Measurements from ENCODE around the gene KRT73. TPM values are rescaled to one million over a fixed set of nuclear protein-coding genes. Genes with fewer than 3 reads are reported as not detected.

The KRT73 gene
- total RNA-seq, 2 experiments from 2014 or later, result 67.2 to 69.7 TPM

GRCh38 chr12:52659951-52660350 lies 41.6 kb upstream of the KRT73 start:
- TF ChIP-seq CTCF (IDR thresholded peaks at IDR 0.05), result no peak
- Mint-ChIP-seq H3K36me3 (ENCODE audit: low read depth) (no peaks in the 10 kb centered on the region), H3K4me1 (ENCODE audit: low read depth) (peaks cover 32% of the 10 kb centered on the region), H3K27ac (no peak overlapping the region), H3K27me3 (no peaks in the 10 kb centered on the region), H3K9me3 (no peaks in the 10 kb centered on the region), H3K4me3 (no peak overlapping the region)
- Histone ChIP-seq H3K36me3 (ENCODE audit: insufficient read depth, low read length) (no peaks in the 10 kb centered on the region), H3K4me1 (ENCODE audit: insufficient read depth, low read length) (peaks cover 8% of the 10 kb centered on the region), H3K4me3 (ENCODE audit: low read length) (no peak overlapping the region), H3K27me3 (ENCODE audit: control insufficient read depth in 1 of 2, insufficient read depth in 2 of 2, low read length in 2 of 2) (no peaks in the 10 kb centered on the region), H3K9me3 (ENCODE audit: control insufficient read depth in 1 of 2, insufficient read depth in 1 of 2, low read length in 2 of 2) (no peaks in the 10 kb centered on the region), H3K27ac (ENCODE audit: low read depth in 1 of 2, low read length in 2 of 2) (no peak overlapping the region)
- ChIA-PET CTCF (no interaction called here), POLR2A (no interaction called here)
- intact Hi-C loops (cut with DNase I, micrococcal nuclease), result no loop called here
- ATAC-seq (ENCODE audit: poor library complexity) (no peak), DNase-seq (no peak)

- H3K4me3 ChIP-seq (ENCODE audit: low read length), result no peak overlapping the region
- no peaks in the 10 kb centered on the region for H3K9me3 Mint-ChIP-seq
- no peaks in the 10 kb centered on the region for H3K27me3 Mint-ChIP-seq
- H3K36me3 ChIP-seq (ENCODE audit: insufficient read depth, low read length), result no peaks in the 10 kb centered on the region
- no peak for TF ChIP-seq CTCF (IDR thresholded peaks at IDR 0.05)
- ATAC-seq (ENCODE audit: poor library complexity) (no peak), DNase-seq (no peak)
- no peaks in the 10 kb centered on the region for H3K36me3 Mint-ChIP-seq (ENCODE audit: low read depth)
- no peak overlapping the region for H3K27ac ChIP-seq (ENCODE audit: low read depth in 1 of 2, low read length in 2 of 2)
- peaks cover 36% of the 10 kb centered on the region for H3K4me1 Mint-ChIP-seq (ENCODE audit: low read depth)
- H3K27me3 ChIP-seq (ENCODE audit: control insufficient read depth in 1 of 2, insufficient read depth in 2 of 2, low read length in 2 of 2), result no peaks in the 10 kb centered on the region
- intact Hi-C loops (cut with DNase I, micrococcal nuclease), result no loop called here
- H3K9me3 ChIP-seq (ENCODE audit: control insufficient read depth in 1 of 2, insufficient read depth in 1 of 2, low read length in 2 of 2), result no peaks in the 10 kb centered on the region
- no peak overlapping the region for H3K4me3 Mint-ChIP-seq
- CTCF ChIA-PET, result no interaction called here
- peaks cover 8% of the 10 kb centered on the region for H3K4me1 ChIP-seq (ENCODE audit: insufficient read depth, low read length)
- H3K27ac Mint-ChIP-seq, result no peak overlapping the region
- POLR2A ChIA-PET, result no interaction called here
Observed at GRCh38 chr12:52659395-52659794, 41.0 kb upstream of the KRT73 start.

GRCh38 chr12:52658196-52658595 lies 39.8 kb upstream of the KRT73 start:
- H3K36me3 ChIP-seq (ENCODE audit: insufficient read depth, low read length), result no peaks in the 10 kb centered on the region
- H3K4me3 ChIP-seq (ENCODE audit: low read length), result no peak overlapping the region
- ChIA-PET POLR2A (no interaction called here), CTCF (no interaction called here)
- H3K4me1 ChIP-seq (ENCODE audit: insufficient read depth, low read length), result peaks cover 8% of the 10 kb centered on the region
- Mint-ChIP-seq H3K36me3 (ENCODE audit: low read depth) (no peaks in the 10 kb centered on the region), H3K27ac (no peak overlapping the region), H3K9me3 (no peaks in the 10 kb centered on the region), H3K27me3 (no peaks in the 10 kb centered on the region), H3K4me3 (no peak overlapping the region), H3K4me1 (ENCODE audit: low read depth) (peaks cover 43% of the 10 kb centered on the region)
- ATAC-seq (ENCODE audit: poor library complexity) (no peak), DNase-seq (no peak)
- H3K27me3 ChIP-seq (ENCODE audit: control insufficient read depth in 1 of 2, insufficient read depth in 2 of 2, low read length in 2 of 2), result no peaks in the 10 kb centered on the region
- H3K27ac ChIP-seq (ENCODE audit: low read depth in 1 of 2, low read length in 2 of 2), result no peak overlapping the region
- intact Hi-C loops (cut with DNase I, micrococcal nuclease), result no loop called here
- no peak for TF ChIP-seq CTCF (IDR thresholded peaks at IDR 0.05)
- no peaks in the 10 kb centered on the region for H3K9me3 ChIP-seq (ENCODE audit: control insufficient read depth in 1 of 2, insufficient read depth in 1 of 2, low read length in 2 of 2)

All from CD4-positive, alpha-beta T cell (primary cell).